ENCODE data around the gene GSG1.
"Not testable (repeated sequence)": the region's sequence is repeated elsewhere in the genome, so short reads cannot be mapped to it uniquely, and the experiment has no call there.

GSG1 gene

DNA sequence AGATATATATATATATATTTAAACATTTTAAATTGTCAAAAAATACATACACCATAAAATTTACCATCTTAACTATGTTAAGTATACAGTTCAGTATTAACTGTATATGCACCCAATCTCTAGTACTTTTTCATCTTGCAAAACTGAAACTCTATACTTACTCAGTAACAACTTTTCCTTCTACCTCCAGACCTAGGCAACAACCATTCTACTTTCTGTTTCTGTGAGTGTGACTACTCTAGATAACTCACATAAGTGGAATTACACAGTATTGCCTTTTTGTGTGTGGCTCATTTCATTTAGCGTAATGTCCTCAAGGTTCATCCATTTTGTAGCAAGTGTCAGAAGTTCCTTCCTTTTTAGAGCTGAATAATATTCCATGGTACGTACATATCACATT is 51.0 kb downstream of the GSG1 start:
- no peak for DNase-seq

DNA sequence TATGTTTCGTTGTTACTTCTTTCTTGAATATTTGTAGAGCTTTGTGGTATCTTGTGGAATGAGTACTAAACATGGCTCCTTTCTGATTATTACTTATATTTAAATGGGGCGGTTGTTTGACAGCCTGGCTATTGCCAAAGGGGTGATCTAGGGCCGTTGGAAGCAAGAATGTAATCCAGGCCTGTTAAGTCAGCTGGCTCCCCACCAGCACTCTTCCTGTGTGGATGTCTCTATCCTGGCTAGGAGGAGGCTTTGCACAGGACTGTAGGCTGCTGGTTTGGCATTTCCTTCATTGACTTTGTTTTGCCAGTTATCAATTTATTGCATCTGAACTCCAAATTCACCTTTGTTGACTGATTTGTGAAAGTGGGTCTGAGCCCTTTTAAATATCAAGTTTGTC is 53.7 kb downstream of the GSG1 start:
- DNase-seq, result no peak

DNA sequence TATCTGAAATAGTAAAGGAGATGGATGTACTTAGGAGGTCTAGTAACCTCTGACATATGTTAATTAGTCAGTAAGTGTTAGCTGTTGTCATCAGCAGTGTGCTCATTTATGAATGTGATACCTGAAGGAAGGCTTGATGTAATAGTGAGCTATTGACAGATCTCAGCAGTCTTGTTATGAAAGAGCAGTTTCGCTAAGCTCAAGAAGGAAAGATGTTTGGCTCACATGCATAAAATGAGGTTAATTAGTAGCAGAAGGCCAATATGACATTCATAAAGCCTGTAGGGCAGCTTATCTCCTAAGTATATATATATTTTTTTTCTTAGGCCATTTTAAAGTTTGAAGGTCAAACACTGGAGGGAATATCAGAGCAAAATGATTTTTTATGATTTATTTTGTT is 56.5 kb downstream of the GSG1 start:
- no peak for DNase-seq

DNA sequence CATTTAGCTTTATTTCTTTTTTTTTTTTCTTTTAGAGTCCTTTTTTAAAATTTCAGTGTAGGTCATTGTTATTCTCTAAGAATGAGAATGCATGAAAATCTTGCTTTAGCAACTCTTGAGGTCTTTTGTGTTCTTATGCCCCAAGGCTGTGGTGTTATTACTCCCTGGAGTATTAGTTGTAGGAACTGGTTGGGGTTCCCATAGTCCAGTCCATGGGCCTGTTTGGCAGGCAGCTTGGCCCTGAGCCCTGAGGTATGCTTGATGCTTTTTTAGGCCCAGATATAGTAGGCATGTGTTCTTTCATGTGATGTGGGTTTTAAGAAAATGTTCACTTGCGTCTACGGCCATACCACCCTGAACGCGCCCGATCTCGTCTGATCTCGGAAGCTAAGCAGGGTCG is 57.7 kb downstream of the GSG1 start:
- no peak for DNase-seq

DNA sequence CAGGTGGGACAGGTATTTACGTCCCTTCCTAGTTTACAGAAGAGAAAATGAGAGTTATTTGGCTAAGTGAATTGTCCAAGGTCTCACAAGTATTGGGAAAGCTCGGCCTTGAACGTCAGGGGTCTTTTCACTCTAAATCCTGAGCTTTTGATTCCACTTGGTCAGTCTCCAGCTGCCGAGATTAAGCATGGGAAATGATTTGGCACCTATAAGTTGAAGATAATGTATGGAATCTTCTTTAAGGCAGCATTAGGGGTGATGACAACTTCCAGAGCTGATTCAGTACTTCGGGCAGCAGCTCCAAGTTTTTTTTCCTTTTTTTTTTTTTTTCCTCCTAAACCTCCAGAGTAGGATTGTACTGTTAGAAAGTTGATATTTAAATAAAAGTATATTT is 58.6 kb downstream of the GSG1 start:
- DNase-seq, result no peak

GRCh38 chr12:13044002-13044905 is 59.2 kb downstream of the GSG1 start, which contains the start of gene FAM234B:
TSS of gene FAM234B (plus strand) at chr12:13044381. CDS start at chr12:13044404, 23 bp downstream.
- DNase-seq, result peak; percentile 68 to 85 (median 82)

DNA sequence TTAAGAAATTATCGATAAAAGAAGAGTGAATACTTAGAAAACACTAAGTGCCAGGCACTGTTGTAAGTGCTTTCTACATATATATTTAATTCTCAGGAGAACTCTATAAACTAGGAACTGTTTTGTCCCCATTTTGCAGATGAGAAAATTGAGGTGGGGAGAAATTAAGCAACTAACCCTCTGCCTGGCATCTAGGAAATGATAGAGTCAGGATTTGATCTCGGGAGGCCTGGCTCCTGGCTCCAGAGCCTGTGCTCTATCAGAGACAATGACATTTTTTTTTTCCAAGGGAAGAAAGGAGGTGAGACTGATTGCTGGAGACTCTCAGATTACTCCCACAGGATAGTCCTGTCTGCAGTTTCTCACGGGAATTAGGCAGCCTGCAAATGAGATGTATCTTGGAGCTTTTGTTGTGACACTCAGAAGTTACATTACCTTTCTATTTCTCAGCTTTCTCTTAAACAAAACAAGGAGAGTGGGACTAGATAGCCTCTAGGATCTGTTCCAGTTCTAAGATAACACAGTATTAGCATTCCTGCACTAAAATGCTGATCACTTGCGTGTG is 60.7 kb downstream of the GSG1 start:
- no peak for DNase-seq

GRCh38 chr12:13041224-13041623 is 62.2 kb downstream of the GSG1 start:
- no peak for DNase-seq

DNA sequence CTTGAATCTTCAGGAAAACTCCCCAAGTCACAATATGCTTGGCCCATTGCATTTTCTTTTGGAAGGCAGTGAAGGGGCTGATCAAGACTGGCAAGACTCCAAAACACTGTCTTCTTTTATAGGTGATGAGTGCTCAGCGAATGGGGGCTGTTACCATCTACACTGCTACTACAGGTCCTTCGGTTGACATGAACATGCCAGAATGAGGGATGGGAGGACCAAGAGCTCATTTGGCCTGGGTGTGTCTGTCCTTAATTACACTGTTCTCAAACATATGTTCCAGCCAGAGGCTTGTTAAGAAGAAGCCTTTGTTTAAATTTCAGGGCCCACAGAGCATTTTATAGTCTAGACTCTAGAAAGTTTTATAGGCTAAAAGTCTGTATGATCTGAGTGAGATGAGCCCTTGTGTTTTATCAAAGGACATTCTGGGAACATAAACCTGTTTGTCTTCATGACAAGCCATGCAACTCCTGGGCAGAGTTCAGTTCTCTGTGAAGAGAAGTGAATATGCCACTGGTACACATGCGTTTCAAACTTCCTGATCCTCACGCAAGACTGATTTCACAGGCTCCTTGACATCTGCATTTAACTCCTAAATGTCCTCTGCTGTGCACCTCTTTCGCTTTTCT is 64.0 kb downstream of the GSG1 start:
- DNase-seq, result peak in 1 of 3 experiments; percentile 71

DNA sequence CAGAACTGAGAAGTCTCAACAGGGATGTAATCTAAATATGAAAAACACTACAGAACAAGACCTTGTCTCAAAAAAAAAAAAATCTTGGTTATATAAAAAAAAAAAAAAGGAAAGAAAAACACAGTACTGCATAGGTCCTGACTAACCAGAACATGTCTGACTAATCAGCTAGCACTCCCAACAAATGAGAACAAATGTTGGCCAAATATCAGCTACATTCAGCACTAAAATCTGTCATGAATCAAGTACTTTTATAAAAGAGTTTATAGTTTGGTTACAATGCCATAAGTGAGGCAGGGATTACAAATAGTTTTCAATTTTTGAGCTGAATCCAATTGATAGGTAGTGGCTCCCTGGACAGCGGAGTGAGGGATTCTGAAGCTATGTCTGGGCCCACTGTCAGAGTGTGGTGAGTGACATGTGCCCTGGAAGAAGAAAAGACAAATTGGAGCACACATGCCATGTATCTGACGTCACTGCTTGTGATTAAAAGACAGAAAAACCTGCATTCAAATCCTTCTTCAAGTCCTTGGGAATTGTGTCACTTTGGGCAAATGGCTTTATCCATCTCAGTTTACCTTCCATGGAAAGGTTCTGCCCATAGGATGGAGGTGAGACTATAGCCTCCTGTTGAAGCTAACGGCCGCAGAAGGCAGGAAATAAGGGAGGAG is 64.8 kb downstream of the GSG1 start:
- DNase-seq, result no peak

DNA sequence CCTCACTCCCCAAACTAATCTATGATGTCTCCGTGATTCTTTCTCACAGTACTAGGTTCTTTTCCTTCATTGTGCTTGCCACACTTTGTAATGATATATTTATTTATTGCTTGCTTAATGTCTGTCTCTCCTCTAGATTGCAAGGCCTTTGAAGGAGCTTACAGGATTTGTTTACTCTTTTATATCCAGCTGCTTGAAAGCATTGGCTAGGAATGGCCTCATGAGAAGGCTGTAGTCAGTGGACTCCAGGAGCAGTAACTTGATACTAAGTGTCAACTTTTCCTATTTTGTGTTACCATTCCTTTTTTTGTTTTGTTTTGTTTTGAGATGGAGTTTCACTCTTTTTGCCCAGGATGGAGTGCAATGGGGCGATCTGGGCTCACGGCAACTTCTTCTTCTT is 66.6 kb downstream of the GSG1 start:
- DNase-seq, result no peak

DNA sequence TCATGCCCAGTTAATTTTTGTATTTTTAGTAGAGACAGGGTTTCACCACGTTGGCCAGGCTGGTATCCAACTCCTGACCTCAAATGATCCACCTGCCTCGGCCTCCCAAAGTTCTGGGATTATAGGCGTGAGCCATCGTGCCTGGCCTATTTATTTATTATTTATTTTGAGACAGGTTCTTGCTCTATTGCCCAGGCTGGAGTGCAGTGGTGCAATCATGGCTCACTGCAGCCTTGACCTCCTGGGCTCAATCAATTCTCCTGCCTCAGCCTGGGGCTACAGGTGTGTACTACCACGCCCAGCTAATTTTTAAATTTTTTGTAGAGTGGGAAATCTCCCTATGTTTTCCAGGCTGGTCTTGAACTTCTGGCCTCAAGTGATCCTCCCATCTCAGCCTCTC is 68.1 kb downstream of the GSG1 start:
- not testable (repeated sequence) for DNase-seq
